Heart left ventricle (tissue), 16 donors: ENCODE data around the gene CTSE. TPM values are rescaled to one million over a fixed set of nuclear protein-coding genes. Genes with fewer than 3 reads are reported as not detected.

Experiments
- ATAC-seq, 4 donors: fragments of 200-7000 bp; cut with Tn5 transposase; one replicate each; pipeline ENCODE4 v1.9.1; 2020 to 2022; ENCODE audit warnings: moderate library complexity in 4 of 4, mild to moderate bottlenecking in 3 of 4, moderate number of reproducible peaks in 1 of 4
- DNase-seq, 5 donors: peaks; one replicate each; pipeline ENCODE4 v3.0.0-alpha.2; 2020
- H3K27ac ChIP-seq, 12 donors: fragments of 200-600 bp; sonication (generic) in 4 of 12; one replicate each; pipeline versions ENCODE4 v1.5.0 to v1.8.0; 2016 to 2022; ENCODE audit warnings: mild to moderate bottlenecking in 2 of 12
- H3K27me3 ChIP-seq, 9 donors: fragments of 200-600 bp; sonication (generic) in 2 of 9; one replicate each; pipeline versions ENCODE4 v1.5.1 to v1.8.0; 2016 to 2022; ENCODE audit warnings: mild to moderate bottlenecking in 3 of 9
- H3K36me3 ChIP-seq, 9 donors: fragments of 200-600 bp; sonication (generic) in 2 of 9; one replicate each; pipeline versions ENCODE4 v1.5.0 to v1.8.0; 2018 to 2022; ENCODE audit warnings: mild to moderate bottlenecking in 2 of 9
- H3K4me1 ChIP-seq, 12 donors: fragments of 200-600 bp; sonication (generic) in 4 of 12; one replicate each; pipeline versions ENCODE4 v1.5.0 to v1.8.0; 2016 to 2022; ENCODE audit warnings: mild to moderate bottlenecking in 3 of 12
- H3K4me3 ChIP-seq, 12 donors: fragments of 200-600 bp; sonication (generic) in 4 of 12; one replicate each; pipeline versions ENCODE4 v1.5.0 to v1.8.0; 2017 to 2022; ENCODE audit warnings: mild to moderate bottlenecking in 9 of 12, moderate library complexity in 4 of 12
- H3K9me3 ChIP-seq, 12 donors: fragments of 200-600 bp; sonication (generic) in 4 of 12; one replicate each; pipeline versions ENCODE4 v1.5.0 to v1.8.0; 2016 to 2022; ENCODE audit warnings: mild to moderate bottlenecking in 1 of 12
- POLR2A ChIP-seq, 2 donors: fragments of 450-650 bp; IDR thresholded peaks; one replicate each; pipeline ENCODE4 v1.6.1; 2017; ENCODE audit warnings: antibody characterized with exemption in 2 of 2, mild to moderate bottlenecking in 2 of 2, moderate library complexity in 2 of 2
- WGBS, 4 donors: extraction: QIAGEN DNeasy Blood & Tissue Kit in 2 of 4; methylation state at CpG; one replicate each; pipeline versions ENCODE4 v1.1.5 to v1.1.7; 2013 to 2018; 5-methylcytosine and 5-hydroxymethylcytosine counted together
- intact Hi-C, 10 donors: fragments of 100-400 bp; cut with DNase I; formaldehyde crosslinking; loops; one replicate each; pipeline versions ENCODE4 v1.11.1 to v1.14.2; 2022
- polyA plus RNA-seq, 2 donors: library from polyadenylated mRNA; stranded (reverse); fragments of 200-250 nt; gene quantifications; one replicate each; pipeline ENCODE4 v1.2.3, GENCODE V29; 2013
- total RNA-seq, 9 donors: library from RNA; depleted of rRNA in 2 of 9; stranded (reverse); fragments of >200 nt in 2 of 9; fragmentation: NEBNext Ultra II Directional in 3 of 9; extraction: Animal tissue kit (Norgen Biotek cat#: 25700) in 3 of 9; gene quantifications; one replicate each; pipeline versions ENCODE4 v1.1.0 to v1.2.4, GENCODE V29; 2016 to 2023
- TF ChIP-seq, protein P1 (sequence below), 12 donors: fragments of 200-600 bp; sonication (generic) in 4 of 12; IDR thresholded peaks; one replicate each; pipeline versions ENCODE4 v1.5.0 to v1.8.0; 2018 to 2022; ENCODE audit warnings: antibody characterized with exemption in 12 of 12, mild to moderate bottlenecking in 5 of 12
- donor health status: ischemic (EF 13 %, LVEDD 7.1; RV severe dilation, severe dysfunction).
- donor health status: healthy with polysubstance abuse.
- donor health status: DM: no; HTN: yes; CAD: no.
- donor health status: DM: no; HTN: no; CAD: no.
- donor health status: ischemic (EF 25% LVEDD 6.9; RV normal size, moderate dysfunction).
- donor health status: ischemic (EF 25% LVEDD 5.7; RV mildly dilated, moderate dysfunction).
- donor health status: healthy.
- donor health status: DM: yes; HTN: yes; CAD: no.
- donor health status: ischemic (EF 35%, LVEDD 5.7; RV mildly dilated, moderate dysfunction).
- donor health status: nonischemic (EF 11% LVEDD 7.7; RV severe dilation, severe dysfunction).
- donor health status: DM: yes; HTN: yes; CAD: no.
- donor health status: PGD.
- donor health status: ischemic (EF 29% LVEDD 5.4; RV normal size, mild dysfunction).
- donor health status: nonischemic (EF 23%, LVEDD 6.1; RV moderate dilation, normal function).

The CTSE gene
- total and polyA plus RNA-seq, 11 donors, result 2.2 TPM; not detected in 10

DNA sequence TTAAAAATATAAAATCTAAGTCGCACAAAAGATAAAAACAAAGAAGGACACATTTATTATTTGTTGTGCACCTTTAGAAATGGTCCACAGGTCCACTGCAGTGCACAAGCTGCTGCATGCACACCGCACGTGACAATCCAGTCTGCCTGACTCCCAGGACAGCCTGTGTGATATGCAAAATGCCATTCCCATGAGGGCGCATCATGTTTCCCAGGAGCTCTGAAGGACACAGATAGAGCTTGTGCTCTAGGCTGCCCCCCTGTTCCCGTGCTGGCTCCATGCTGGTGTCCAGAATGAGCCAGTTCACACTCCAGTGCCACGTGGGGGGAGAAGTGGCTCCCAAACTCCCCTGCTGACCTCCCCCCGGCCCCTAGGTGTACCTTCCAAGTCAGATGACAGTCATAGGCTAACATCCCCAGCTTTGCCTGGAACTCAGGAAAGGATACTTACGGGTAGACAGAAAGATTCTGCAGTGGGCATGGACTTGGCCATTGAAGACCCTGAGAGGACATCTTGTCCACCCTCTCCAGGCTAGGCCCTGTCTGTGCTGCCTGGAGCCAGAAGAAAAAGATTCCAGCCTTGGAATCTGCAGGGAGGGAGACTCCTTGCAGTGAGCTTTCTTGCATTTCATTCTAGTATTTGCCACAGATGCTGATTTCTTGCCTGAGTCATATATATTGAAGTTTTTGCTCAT, 46.8 kb downstream of the CTSE start:
- H3K27ac ChIP-seq, result peak overlapping the region; percentile 28 to 91 (median 79)

DNA sequence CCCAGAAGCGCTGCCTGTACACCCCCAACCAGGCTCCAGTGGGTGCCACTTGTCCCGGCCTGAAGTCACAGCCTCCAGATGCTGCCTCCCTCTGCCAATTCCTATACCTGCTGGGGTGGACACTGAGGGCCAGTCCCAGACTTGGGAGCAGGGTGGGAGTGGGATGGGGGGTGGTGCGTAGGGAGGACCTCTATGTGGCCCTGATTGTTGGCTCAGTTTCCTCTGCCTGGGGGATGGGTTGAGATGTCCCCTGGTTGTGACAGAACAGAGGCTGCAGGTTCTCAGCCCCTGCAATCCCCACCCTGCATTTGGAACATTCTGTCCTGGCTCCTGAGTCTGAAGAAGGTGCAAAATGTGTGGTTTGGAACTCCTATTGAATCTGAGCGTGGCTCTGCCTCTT, 47.7 kb downstream of the CTSE start:
- Histone ChIP-seq H3K27me3 (no peaks in the 10 kb centered on the region), H3K4me1 (peaks cover 0 to 40% (median 17%) of the 10 kb centered on the region in 12 donors), H3K9me3 (no peaks in the 10 kb centered on the region), H3K36me3 (no peaks in the 10 kb centered on the region), H3K27ac (peak overlapping the region in 11 of 12 donors; percentile 47 to 91 (median 81)), H3K4me3 (no peak overlapping the region)
- no peak for DNase-seq
- WGBS, 4 donors, result 60 to 83% (median 82%) methylated on average over 3 to 4 of the region's 4 CpGs
- intact Hi-C loops, result loop anchor here (1.0 to 10.0 kb wide), 14 partner anchors 55 to 384 kb away; partner anchors contain the start of gene SLC41A1 (in 1 of the 10)
- ATAC-seq, result no peak
- TF ChIP-seq, protein P1, sequence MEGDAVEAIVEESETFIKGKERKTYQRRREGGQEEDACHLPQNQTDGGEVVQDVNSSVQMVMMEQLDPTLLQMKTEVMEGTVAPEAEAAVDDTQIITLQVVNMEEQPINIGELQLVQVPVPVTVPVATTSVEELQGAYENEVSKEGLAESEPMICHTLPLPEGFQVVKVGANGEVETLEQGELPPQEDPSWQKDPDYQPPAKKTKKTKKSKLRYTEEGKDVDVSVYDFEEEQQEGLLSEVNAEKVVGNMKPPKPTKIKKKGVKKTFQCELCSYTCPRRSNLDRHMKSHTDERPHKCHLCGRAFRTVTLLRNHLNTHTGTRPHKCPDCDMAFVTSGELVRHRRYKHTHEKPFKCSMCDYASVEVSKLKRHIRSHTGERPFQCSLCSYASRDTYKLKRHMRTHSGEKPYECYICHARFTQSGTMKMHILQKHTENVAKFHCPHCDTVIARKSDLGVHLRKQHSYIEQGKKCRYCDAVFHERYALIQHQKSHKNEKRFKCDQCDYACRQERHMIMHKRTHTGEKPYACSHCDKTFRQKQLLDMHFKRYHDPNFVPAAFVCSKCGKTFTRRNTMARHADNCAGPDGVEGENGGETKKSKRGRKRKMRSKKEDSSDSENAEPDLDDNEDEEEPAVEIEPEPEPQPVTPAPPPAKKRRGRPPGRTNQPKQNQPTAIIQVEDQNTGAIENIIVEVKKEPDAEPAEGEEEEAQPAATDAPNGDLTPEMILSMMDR (IDR thresholded peaks at IDR 0.05), result no peak
- no peak for TF ChIP-seq POLR2A (IDR thresholded peaks at IDR 0.05)

More for the DNA sequence above, 46.8 kb downstream of the CTSE start:
- Histone ChIP-seq H3K9me3 (no peaks in the 10 kb centered on the region), H3K4me1 (peaks cover 0 to 32% (median 17%) of the 10 kb centered on the region in 12 donors), H3K4me3 (no peak overlapping the region), H3K27me3 (no peaks in the 10 kb centered on the region), H3K36me3 (peaks cover 0 to under 1% (median 0%) of the 10 kb centered on the region in 9 donors)
- ATAC-seq (peak; percentile 82 to 95 (median 92)), DNase-seq (peak; percentile 72 to 92 (median 82))
- WGBS, 4 donors, result 38 to 66% (median 43%) methylated on average over 5 to 8 of the region's 8 CpGs
- TF ChIP-seq POLR2A (IDR thresholded peaks at IDR 0.05), result no peak
- TF ChIP-seq, protein P1 (IDR thresholded peaks at IDR 0.05), result peak in 1 of 12 donors; percentile 9
- intact Hi-C loops, result loop anchor here (1.0 to 10.0 kb wide), 16 partner anchors 56 to 385 kb away; partner anchors contain the start of gene SLC41A1 (in 1 of the 10)

DNA sequence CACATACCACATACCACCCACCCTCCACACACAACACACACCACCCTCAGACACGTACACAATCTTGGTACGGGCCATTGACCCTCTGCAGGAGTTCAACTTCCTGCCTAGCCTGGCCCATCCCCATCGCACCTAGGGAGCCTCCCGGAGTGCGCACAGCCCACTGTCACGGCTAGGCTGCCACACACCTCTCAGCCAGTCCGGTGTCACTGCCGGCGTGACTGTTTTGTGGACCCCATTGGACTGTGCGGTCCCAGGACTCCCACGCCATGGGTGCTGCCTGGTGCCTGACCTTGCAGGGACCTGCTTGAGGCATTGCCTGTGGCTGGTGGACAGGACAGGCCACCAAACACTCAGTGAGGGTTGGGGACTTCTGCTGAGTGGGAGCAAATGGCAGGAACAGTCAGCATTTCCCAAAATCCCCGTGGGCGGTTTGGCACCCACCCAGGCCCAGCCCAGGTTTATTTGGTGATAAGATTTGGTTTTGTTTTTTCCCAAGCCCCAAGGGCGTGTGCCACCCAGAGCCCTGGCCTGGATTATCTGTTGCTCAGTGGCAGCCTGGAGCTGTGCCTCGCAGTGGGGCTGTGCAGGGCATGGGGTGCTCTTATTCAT, 48.2 kb downstream of the CTSE start:
- ATAC-seq, result peak in 2 of 4 donors; percentile 3 to 5
- peak overlapping the region in 9 of 12 donors; percentile 65 to 91 (median 82) for H3K27ac ChIP-seq

More for the DNA sequence above, 48.2 kb downstream of the CTSE start:
- no peak overlapping the region for H3K4me3 ChIP-seq
- no peaks in the 10 kb centered on the region for H3K36me3 ChIP-seq
- WGBS, 4 donors, result 55 to 74% (median 68%) methylated on average over 9 to 15 of the region's 15 CpGs
- intact Hi-C loops, result loop anchor here (5.0 to 10.0 kb wide), 8 partner anchors 163 to 383 kb away; partner anchors contain the start of gene SLC41A1 (in 1 of the 10)
- no peaks in the 10 kb centered on the region for H3K9me3 ChIP-seq
- no peaks in the 10 kb centered on the region for H3K27me3 ChIP-seq
- no peak for DNase-seq
- TF ChIP-seq POLR2A (IDR thresholded peaks at IDR 0.05), result no peak
- TF ChIP-seq, protein P1 (IDR thresholded peaks at IDR 0.05), result no peak
- peaks cover 0 to 43% (median 17%) of the 10 kb centered on the region in 12 donors for H3K4me1 ChIP-seq
